Liver (tissue), 9 donors: ENCODE measurements around the gene CPNE4. TPM values are rescaled to one million over a fixed set of nuclear protein-coding genes. Genes with fewer than 3 reads are reported as not detected.

Experiments
- DNase-seq: peaks from one replicate; pipeline ENCODE4 v3.0.0-alpha.2; 2017; ENCODE audit warnings: low spot score
- H3K27ac ChIP-seq, 2 donors: one replicate each; pipeline ENCODE4 v1.7.0; 2013; ENCODE audit warnings: inconsistent platforms in 2 of 2, low read length in 2 of 2, control low read depth in 1 of 2, low read depth in 1 of 2, mild to moderate bottlenecking in 1 of 2
- H3K27me3 ChIP-seq, 4 donors: one replicate each; pipeline versions ENCODE4 v1.6.1 to v1.7.0; 2013; ENCODE audit warnings: low read length in 3 of 4, inconsistent platforms in 1 of 4, mild to moderate bottlenecking in 1 of 4, moderate library complexity in 1 of 4; ENCODE audit not compliant: control insufficient read depth in 4 of 4, insufficient read depth in 4 of 4
- H3K36me3 ChIP-seq, 4 donors: one replicate each; pipeline versions ENCODE4 v1.6.1 to v1.7.0; 2013; ENCODE audit warnings: low read length in 3 of 4, mild to moderate bottlenecking in 3 of 4, low read depth in 1 of 4, moderate library complexity in 1 of 4; ENCODE audit not compliant: control insufficient read depth in 4 of 4, insufficient read depth in 3 of 4
- H3K4me1 ChIP-seq, 4 donors: one replicate each; pipeline versions ENCODE4 v1.6.1 to v1.7.0; 2013; ENCODE audit warnings: low read length in 3 of 4, mild to moderate bottlenecking in 3 of 4, moderate library complexity in 1 of 4; ENCODE audit not compliant: control insufficient read depth in 4 of 4, insufficient read depth in 4 of 4
- H3K4me3 ChIP-seq, 3 donors: one replicate each; pipeline versions ENCODE4 v1.6.1 to v1.7.0; 2013; ENCODE audit warnings: low read length in 3 of 3, control low read depth in 1 of 3, low read depth in 1 of 3, mild to moderate bottlenecking in 1 of 3
- H3K9ac ChIP-seq, 2 donors: one replicate each; pipeline ENCODE4 v1.7.0; 2013; ENCODE audit warnings: low read length in 2 of 2, mild to moderate bottlenecking in 2 of 2, moderate library complexity in 2 of 2, control low read depth in 1 of 2, low read depth in 1 of 2
- H3K9me3 ChIP-seq, 4 donors: one replicate each; pipeline versions ENCODE4 v1.6.1 to v1.7.0; 2013; ENCODE audit warnings: low read length in 3 of 4; ENCODE audit not compliant: control insufficient read depth in 4 of 4
- CTCF ChIP-seq: fragments of 150-350 bp; IDR thresholded peaks from 2 replicates; pipeline ENCODE4 v1.5.1; 2017; ENCODE audit warnings: improper control_type of control experiment, low read depth, low read length; ENCODE audit not compliant: missing input control
- FOXA1 ChIP-seq: IDR thresholded peaks from 2 replicates; pipeline ENCODE4 v1.6.1; 2016; ENCODE audit warnings: antibody characterized with exemption
- GABPA ChIP-seq, 2 donors: IDR thresholded peaks in 1 of 2; conservative IDR thresholded peaks in 1 of 2; 2 replicates each; pipeline ENCODE4 v1.6.1; 2016; ENCODE audit warnings: antibody characterized with exemption in 2 of 2, mild to moderate bottlenecking in 1 of 2, moderate library complexity in 1 of 2
- HNF4A ChIP-seq, 2 donors: conservative IDR thresholded peaks; 2 replicates each; pipeline ENCODE4 v1.6.1; 2016; ENCODE audit warnings: antibody characterized with exemption in 2 of 2, mild to moderate bottlenecking in 2 of 2
- HNF4G ChIP-seq: IDR thresholded peaks from 2 replicates; pipeline ENCODE4 v1.6.1; 2016; ENCODE audit warnings: antibody characterized with exemption
- JUND ChIP-seq, 2 donors: IDR thresholded peaks; 2 replicates each; pipeline ENCODE4 v1.6.1; 2016; ENCODE audit warnings: antibody characterized with exemption in 2 of 2
- NR2F2 ChIP-seq: IDR thresholded peaks from 2 replicates; pipeline ENCODE4 v1.6.1; 2016; ENCODE audit warnings: antibody characterized with exemption
- REST ChIP-seq: IDR thresholded peaks from 2 replicates; pipeline ENCODE4 v1.6.1; 2016; ENCODE audit warnings: antibody characterized with exemption, mild to moderate bottlenecking
- RXRA ChIP-seq, 2 donors: IDR thresholded peaks; 2 replicates each; pipeline ENCODE4 v1.6.1; 2017 to 2018; ENCODE audit warnings: antibody characterized with exemption in 2 of 2, mild to moderate bottlenecking in 1 of 2
- SP1 ChIP-seq: IDR thresholded peaks from 2 replicates; pipeline ENCODE4 v1.6.1; 2018; ENCODE audit warnings: antibody characterized with exemption, mild to moderate bottlenecking
- TAF1 ChIP-seq: conservative IDR thresholded peaks from 2 replicates; pipeline ENCODE4 v1.6.1; 2016; ENCODE audit warnings: antibody characterized with exemption, mild to moderate bottlenecking
- YY1 ChIP-seq: IDR thresholded peaks from 2 replicates; pipeline ENCODE4 v1.6.1; 2016; ENCODE audit warnings: antibody characterized with exemption, mild to moderate bottlenecking
- ZBTB33 ChIP-seq: IDR thresholded peaks from 2 replicates; pipeline ENCODE4 v1.6.1; 2016; ENCODE audit warnings: antibody characterized with exemption
- WGBS: extraction: QIAGEN DNeasy Blood & Tissue Kit; methylation state at CpG from one replicate; pipeline ENCODE4 v1.1.7; 2013; 5-methylcytosine and 5-hydroxymethylcytosine counted together
- polyA plus RNA-seq, 2 donors: library from polyadenylated mRNA; stranded (reverse) in 1 of 2; unstranded in 1 of 2; fragments of 200-250 nt in 1 of 2; fragments of >200 nt in 1 of 2; fragmentation: Nextera tagmentation in 1 of 2; extraction: Ambion mirVana in 1 of 2; gene quantifications; one replicate each; pipeline versions ENCODE4 v1.2.1 to v1.2.3, GENCODE V29; 2013 to 2015
- total RNA-seq, 2 donors: library from RNA; depleted of rRNA; stranded (reverse); fragments of >200 nt; gene quantifications; one replicate each; pipeline ENCODE4 v1.2.3, GENCODE V29; 2014
- donor health status: healthy.
- donor health status: healthy.
- donor health status: healthy.
- donor health status: healthy.
- donor health status: healthy.

The CPNE4 gene
- total and polyA plus RNA-seq, 4 donors, result under 0.01 to 0.03 TPM; not detected in 2

- WGBS, result 72% methylated on average over 2 of the region's 2 CpGs
- Histone ChIP-seq H3K36me3 (peaks cover 0 to 2% (median 0%) of the 10 kb centered on the region in 4 donors), H3K9ac (no peak overlapping the region), H3K9me3 (peaks cover 0 to 6% (median 0%) of the 10 kb centered on the region in 4 donors), H3K27me3 (peaks cover 0 to 4% (median 0%) of the 10 kb centered on the region in 4 donors), H3K4me1 (no peaks in the 10 kb centered on the region), H3K4me3 (no peak overlapping the region), H3K27ac (no peak overlapping the region)
- DNase-seq, result no peak
- TF ChIP-seq HNF4A (conservative IDR thresholded peaks at IDR 0.05), result no peak
Measured at GRCh38 chr3:131778526-131778925, 256.3 kb downstream of the CPNE4 start.

- Histone ChIP-seq H3K4me1 (no peaks in the 10 kb centered on the region), H3K4me3 (no peak overlapping the region), H3K9ac (no peak overlapping the region), H3K27me3 (peaks cover 0 to 4% (median 0%) of the 10 kb centered on the region in 4 donors), H3K36me3 (peaks cover 0 to 2% (median 0%) of the 10 kb centered on the region in 4 donors), H3K27ac (no peak overlapping the region), H3K9me3 (peaks cover 0 to 6% (median 0%) of the 10 kb centered on the region in 4 donors)
- TF ChIP-seq JUND (IDR thresholded peaks at IDR 0.05), result no peak
- no peak for TF ChIP-seq YY1
- no peak for TF ChIP-seq HNF4G
- no peak for TF ChIP-seq GABPA (IDR thresholded peaks at IDR 0.05 in 1 of 2, conservative IDR thresholded peaks at IDR 0.05 in 1 of 2)
- no peak for TF ChIP-seq RXRA (IDR thresholded peaks at IDR 0.05)
- no peak for TF ChIP-seq CTCF
- TF ChIP-seq TAF1, result no peak
- no peak for TF ChIP-seq FOXA1
- no peak for TF ChIP-seq HNF4A (conservative IDR thresholded peaks at IDR 0.05)
- no peak for TF ChIP-seq ZBTB33
- no peak for TF ChIP-seq NR2F2
- no peak for TF ChIP-seq SP1
- TF ChIP-seq REST, result no peak
- no peak for DNase-seq
Measured at GRCh38 chr3:131775650-131776049, 259.2 kb downstream of the CPNE4 start.
